Amniotic epithelial cell (primary cell): Measurements from ENCODE around the gene CHERP.

ENCODE experiments used
- DNase-seq: peaks from one replicate; pipeline ENCODE4 v3.0.0-alpha.2; 2010; ENCODE audit warnings: low read depth

CHERP gene

GRCh38 chr19:16542910-16543472 is 754 bp upstream of the CHERP start:
- no peak for DNase-seq

- peak; percentile 22 for DNase-seq
Observed at GRCh38 chr19:16541526-16542044, 652 bp downstream of the CHERP start.

- DNase-seq: no peak
Observed at GRCh38 chr19:16540948-16541347, 1.3 kb downstream of the CHERP start.

GRCh38 chr19:16537111-16537510 is 5.1 kb downstream of the CHERP start:
- no peak for DNase-seq

GRCh38 chr19:16536130-16536529 is 6.1 kb downstream of the CHERP start:
- no peak for DNase-seq

- DNase-seq: no peak
Observed at GRCh38 chr19:16535381-16535780, 6.9 kb downstream of the CHERP start.

- DNase-seq: no peak
Observed at GRCh38 chr19:16532440-16533234, 9.6 kb downstream of the CHERP start.

GRCh38 chr19:16531380-16531669 is 10.9 kb downstream of the CHERP start:
- DNase-seq: no peak

GRCh38 chr19:16530540-16531379 is 11.5 kb downstream of the CHERP start:
- no peak for DNase-seq

GRCh38 chr19:16529466-16530144 is 12.6 kb downstream of the CHERP start:
- no peak for DNase-seq

- DNase-seq: peak; percentile 12
Observed at GRCh38 chr19:16527971-16528521, 14.2 kb downstream of the CHERP start.

- no peak for DNase-seq
Observed at GRCh38 chr19:16527334-16527935, 14.8 kb downstream of the CHERP start.

GRCh38 chr19:16525751-16526481 is 16.3 kb downstream of the CHERP start:
- DNase-seq: no peak

- no peak for DNase-seq
Observed at GRCh38 chr19:16524991-16525734, 17.1 kb downstream of the CHERP start.

GRCh38 chr19:16522559-16523377 is 19.5 kb downstream of the CHERP start:
- DNase-seq: no peak

- no peak for DNase-seq
Observed at GRCh38 chr19:16521715-16522289, 20.4 kb downstream of the CHERP start.

GRCh38 chr19:16520986-16521624 is 21.1 kb downstream of the CHERP start:
- DNase-seq: no peak
